ENCODE measurements around the gene CCNA1.

Gene CCNA1

GRCh38 chr13:36454987-36455386, 22.7 kb downstream of the CCNA1 start:
- no peak for DNase-seq

- DNase-seq, result no peak
Measured at GRCh38 chr13:36456577-36456976, 24.3 kb downstream of the CCNA1 start.

DNA sequence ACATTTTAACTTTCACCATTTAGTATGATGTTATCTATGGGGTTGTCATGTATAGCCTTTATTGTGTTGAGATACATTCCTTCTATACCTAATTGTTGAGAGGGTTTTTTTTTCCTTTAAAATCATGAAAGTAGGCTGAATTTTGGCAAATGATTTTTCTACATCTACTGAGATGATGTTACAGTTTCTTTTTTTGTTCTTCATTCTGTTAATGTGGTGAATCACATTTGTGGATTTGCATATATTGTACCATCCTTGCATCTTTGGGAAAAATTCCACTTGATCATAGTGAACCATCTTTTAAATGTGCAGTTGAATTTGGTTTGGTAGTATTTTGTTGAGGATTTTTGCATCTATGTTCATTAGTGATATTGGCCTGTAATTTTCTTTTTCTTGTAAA, 29.2 kb downstream of the CCNA1 start:
- no peak for DNase-seq

DNA sequence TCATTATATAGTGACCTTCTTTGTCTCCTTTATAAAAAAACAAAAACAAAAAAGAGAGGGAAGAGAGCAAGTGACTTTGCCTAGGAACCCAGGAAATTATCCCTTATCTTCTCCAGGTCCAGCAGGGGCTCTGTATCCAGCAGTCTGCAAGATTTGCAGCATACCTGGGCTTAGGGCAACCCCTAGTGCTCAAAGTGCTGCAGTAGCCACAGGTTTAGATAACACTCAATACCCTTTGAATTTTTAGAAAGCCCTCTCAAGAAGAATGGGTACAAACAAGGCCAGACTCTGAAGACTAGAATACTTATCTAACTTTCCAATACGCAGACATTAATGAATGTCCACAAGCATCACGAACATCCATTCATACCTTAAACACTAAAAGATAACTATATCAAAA, 43.2 kb downstream of the CCNA1 start:
- no peak for DNase-seq

- no peak for DNase-seq
Measured at GRCh38 chr13:36476661-36477060, 44.4 kb downstream of the CCNA1 start.

GRCh38 chr13:36480726-36481427, 48.6 kb downstream of the CCNA1 start:
- no peak for DNase-seq

DNA sequence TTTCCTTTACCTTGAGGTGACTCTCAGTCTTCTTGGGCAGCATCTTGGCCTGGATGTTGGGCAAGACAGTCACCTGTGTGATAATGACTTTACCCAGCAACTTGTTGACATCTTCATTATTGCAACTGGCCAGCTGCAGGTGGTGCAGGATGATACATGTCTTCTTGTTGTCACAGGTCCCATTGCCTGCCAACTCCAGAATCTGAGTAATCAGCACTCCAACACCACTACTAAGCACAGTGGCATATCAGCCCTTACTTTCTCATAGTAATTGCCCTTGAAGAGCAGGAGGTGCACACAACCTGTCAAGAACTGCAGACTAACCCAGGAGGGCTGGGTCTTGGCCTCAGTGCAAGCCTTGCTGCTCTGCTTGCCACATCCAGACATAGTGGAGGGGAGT, 57.8 kb downstream of the CCNA1 start:
- no peak for DNase-seq
